ENCODE results near the gene ASF1A. TPM values are rescaled to one million over a fixed set of nuclear protein-coding genes. Genes with fewer than 3 reads are reported as not detected.

The ASF1A gene
- total and polyA plus RNA-seq, 2 of the 13 experiments (the other 11 are each of a cell fraction or from before 2014, with no cell fraction given) = 14.5 to 49.9 TPM

- TF ChIP-seq ZNF770 (CRISPR knock-in tag; IDR thresholded peaks at IDR 0.05) (peak; percentile 95), SP4 (CRISPR knock-in tag; IDR thresholded peaks at IDR 0.05) (peak; percentile 93), HNRNPLL (IDR thresholded peaks at IDR 0.05; ENCODE audit: low read depth, low read length, poor library complexity, severe bottlenecking) (peak; percentile 73), ZNF549 (CRISPR knock-in tag; IDR thresholded peaks at IDR 0.05) (no peak), ZNF670 (CRISPR knock-in tag; IDR thresholded peaks at IDR 0.05; ENCODE audit: borderline replicate concordance) (peak; percentile 23), ZNF407 (CRISPR knock-in tag; IDR thresholded peaks at IDR 0.05; ENCODE audit: not compliant biosample characterization) (no peak), CSRNP2 (CRISPR knock-in tag; conservative IDR thresholded peaks at IDR 0.05; ENCODE audit: low read depth) (no peak), ZNF691 (CRISPR knock-in tag; IDR thresholded peaks at IDR 0.05; ENCODE audit: borderline replicate concordance, low read depth) (peak; percentile 75; the same call in 1 of the 2 replicates), CAMTA2 (CRISPR knock-in tag; IDR thresholded peaks at IDR 0.05; ENCODE audit: borderline replicate concordance) (no peak), NFRKB (IDR thresholded peaks at IDR 0.05) (no peak), ARNT2 (CRISPR knock-in tag; IDR thresholded peaks at IDR 0.05; ENCODE audit: low read depth) (peak; percentile 60; the same call in 1 of the 2 replicates), U2AF2 (IDR thresholded peaks at IDR 0.05; ENCODE audit: low read depth, low read length) (no peak), HOXA5 (CRISPR knock-in tag; IDR thresholded peaks at IDR 0.05) (0 out of 2 replicates have a peak, but pooled peaks have one; percentile 42), ZNF337 (CRISPR knock-in tag; IDR thresholded peaks at IDR 0.05; ENCODE audit: borderline replicate concordance, low read depth) (no peak), SRSF4 (IDR thresholded peaks at IDR 0.05; ENCODE audit: low read depth, low read length, poor library complexity, severe bottlenecking) (no peak), GLI4 (CRISPR knock-in tag; IDR thresholded peaks at IDR 0.05; ENCODE audit: borderline replicate concordance) (no peak)
These were observed at the start of gene ASF1A (continued) for GRCh38 chr6:118893807-118894424.
